OCI-LY7 (cell line): ENCODE data around the gene LIAS.

Experiments used
- EZH2phosphoT487 ChIP-seq: fragments of 200-600 bp; sonication (generic); IDR thresholded peaks from 2 replicates; pipeline ENCODE4 v1.6.1; 2018; ENCODE audit warnings: low read depth, borderline replicate concordance, mild to moderate bottlenecking, mixed run types, antibody characterized with exemption, low read length, moderate library complexity, mixed read lengths
- TF ChIP-seq, protein P1 (sequence below): fragments of 200-600 bp; sonication (generic); conservative IDR thresholded peaks from 2 replicates; pipeline ENCODE4 v1.5.1; 2014; ENCODE audit warnings: mild to moderate bottlenecking, antibody characterized with exemption, low read length, moderate library complexity, mixed read lengths

DNA sequence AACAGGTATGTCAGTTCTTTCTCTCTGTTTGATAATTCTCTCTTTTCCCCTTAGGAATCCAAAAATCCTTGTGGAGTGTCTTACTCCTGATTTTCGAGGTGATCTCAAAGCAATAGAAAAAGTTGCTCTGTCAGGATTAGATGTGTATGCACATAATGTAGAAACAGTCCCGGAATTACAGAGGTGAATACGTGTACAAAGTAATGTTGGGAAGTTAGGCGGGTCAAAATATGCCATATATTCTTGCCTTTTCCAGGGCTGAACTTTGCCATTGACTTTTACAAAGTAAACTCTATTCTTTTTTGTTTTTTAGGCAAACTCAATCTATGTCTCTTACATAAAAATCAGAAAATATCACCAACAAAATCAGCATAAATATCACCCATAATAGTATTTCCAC is 8.6 kb downstream of the LIAS start:
- TF ChIP-seq, protein P1, sequence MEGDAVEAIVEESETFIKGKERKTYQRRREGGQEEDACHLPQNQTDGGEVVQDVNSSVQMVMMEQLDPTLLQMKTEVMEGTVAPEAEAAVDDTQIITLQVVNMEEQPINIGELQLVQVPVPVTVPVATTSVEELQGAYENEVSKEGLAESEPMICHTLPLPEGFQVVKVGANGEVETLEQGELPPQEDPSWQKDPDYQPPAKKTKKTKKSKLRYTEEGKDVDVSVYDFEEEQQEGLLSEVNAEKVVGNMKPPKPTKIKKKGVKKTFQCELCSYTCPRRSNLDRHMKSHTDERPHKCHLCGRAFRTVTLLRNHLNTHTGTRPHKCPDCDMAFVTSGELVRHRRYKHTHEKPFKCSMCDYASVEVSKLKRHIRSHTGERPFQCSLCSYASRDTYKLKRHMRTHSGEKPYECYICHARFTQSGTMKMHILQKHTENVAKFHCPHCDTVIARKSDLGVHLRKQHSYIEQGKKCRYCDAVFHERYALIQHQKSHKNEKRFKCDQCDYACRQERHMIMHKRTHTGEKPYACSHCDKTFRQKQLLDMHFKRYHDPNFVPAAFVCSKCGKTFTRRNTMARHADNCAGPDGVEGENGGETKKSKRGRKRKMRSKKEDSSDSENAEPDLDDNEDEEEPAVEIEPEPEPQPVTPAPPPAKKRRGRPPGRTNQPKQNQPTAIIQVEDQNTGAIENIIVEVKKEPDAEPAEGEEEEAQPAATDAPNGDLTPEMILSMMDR = no peak
- TF ChIP-seq EZH2phosphoT487 = no peak
